Urinary bladder (tissue), 4 donors: Measurements from ENCODE around the gene IQSEC3. TPM values are rescaled to one million over a fixed set of nuclear protein-coding genes. Genes with fewer than 3 reads are reported as not detected.
"Not testable (repeated sequence)": the region's sequence is repeated elsewhere in the genome, so short reads cannot be mapped to it uniquely, and the experiment has no call there.

Source experiments
- DNase-seq: peaks from one replicate; pipeline ENCODE4 v3.0.0-alpha.2; 2015; ENCODE audit errors: extremely low spot score
- H3K27ac ChIP-seq: one replicate; pipeline ENCODE4 v1.5.1; 2013; ENCODE audit warnings: low read depth, mild to moderate bottlenecking, moderate library complexity
- H3K36me3 ChIP-seq: one replicate; pipeline ENCODE4 v1.6.1; 2013; ENCODE audit warnings: mild to moderate bottlenecking, moderate library complexity; ENCODE audit not compliant: insufficient read depth
- H3K4me1 ChIP-seq: one replicate; pipeline ENCODE4 v1.6.1; 2013; ENCODE audit warnings: mild to moderate bottlenecking, moderate library complexity; ENCODE audit not compliant: insufficient read depth
- H3K4me3 ChIP-seq: one replicate; pipeline ENCODE4 v1.5.1; 2013; ENCODE audit warnings: low read depth, low read length
- WGBS: extraction: QIAGEN DNeasy Blood & Tissue Kit; methylation state at CpG from one replicate; pipeline ENCODE4 v1.1.7; 2013; 5-methylcytosine and 5-hydroxymethylcytosine counted together
- polyA plus RNA-seq: library from polyadenylated mRNA; stranded (reverse); fragments of 200-250 nt; gene quantifications from one replicate; pipeline ENCODE4 v1.2.3, GENCODE V29; 2013
- total RNA-seq: library from RNA; depleted of rRNA; stranded (reverse); fragments of >200 nt; gene quantifications from one replicate; pipeline ENCODE4 v1.2.3, GENCODE V29; 2014
- donor health status: healthy with polysubstance abuse.
- donor health status: healthy.

Gene IQSEC3
- total and polyA plus RNA-seq, 2 donors: 0.60 to 1.5 TPM

- 89% methylated on average over 7 of the region's 7 CpGs for WGBS
- DNase-seq: no peak
These were observed 50.7 kb downstream of the IQSEC3 start for GRCh38 chr12:117311-117710.

DNA sequence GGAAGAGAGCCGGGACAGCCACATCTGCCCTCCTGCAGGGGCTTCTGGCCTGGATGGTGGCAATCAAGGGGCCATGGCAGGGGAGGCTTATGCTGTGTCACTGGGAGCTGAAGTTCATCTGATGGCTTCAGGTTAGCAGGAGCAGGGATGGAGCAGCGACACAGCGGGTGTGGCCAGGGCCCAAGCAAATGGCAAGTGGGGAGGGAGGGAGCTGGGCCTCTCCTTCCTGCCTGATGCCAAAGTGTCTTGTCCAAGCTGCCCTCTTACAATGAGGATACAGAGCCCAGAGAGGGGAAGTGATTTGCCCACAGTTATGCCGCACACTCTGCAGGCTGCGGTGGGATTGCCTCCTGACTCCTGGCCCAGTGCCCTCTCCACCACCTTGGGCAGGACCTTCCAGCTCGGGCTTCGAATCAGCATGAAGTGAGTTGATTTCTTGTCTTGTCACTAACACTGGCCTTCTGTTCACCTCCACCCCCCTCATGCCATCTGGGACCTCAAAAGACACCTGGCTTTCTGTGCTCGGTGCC, 51.3 kb downstream of the IQSEC3 start:
- Histone ChIP-seq H3K4me1 (no peaks in the 10 kb centered on the region), H3K4me3 (no peak overlapping the region), H3K36me3 (no peaks in the 10 kb centered on the region), H3K27ac (no peak overlapping the region)
- WGBS: 81% methylated on average over 8 of the region's 8 CpGs
- no peak for DNase-seq

More at GRCh38 chr12:117311-117710, 50.7 kb downstream of the IQSEC3 start:
- H3K4me3 ChIP-seq: no peak overlapping the region
- H3K36me3 ChIP-seq: no peaks in the 10 kb centered on the region
- H3K27ac ChIP-seq: no peak overlapping the region
- H3K4me1 ChIP-seq: no peaks in the 10 kb centered on the region

DNA sequence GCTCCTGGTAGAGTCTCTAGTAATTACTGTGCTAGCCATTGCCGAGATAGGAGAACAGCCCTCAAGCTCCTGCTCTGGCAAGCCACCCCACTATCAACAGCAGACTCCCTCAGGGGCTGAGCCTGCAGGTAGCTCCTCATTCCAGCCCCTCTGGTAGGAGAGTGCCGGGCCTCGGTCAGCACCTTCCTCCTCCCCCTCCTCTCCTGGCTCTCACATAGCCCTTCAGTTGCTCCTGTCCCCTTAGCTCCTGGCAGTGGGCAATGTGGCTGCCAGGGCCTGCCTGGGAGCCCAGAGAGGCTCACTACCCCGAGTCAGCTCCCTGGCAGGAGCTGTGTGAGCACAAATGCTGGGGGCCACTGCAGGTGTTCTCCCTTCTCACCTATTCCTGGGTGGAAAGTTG, 52.0 kb downstream of the IQSEC3 start:
- Histone ChIP-seq H3K4me1 (no peaks in the 10 kb centered on the region), H3K4me3 (no peak overlapping the region), H3K27ac (no peak overlapping the region), H3K36me3 (no peaks in the 10 kb centered on the region)
- 57% methylated on average over 4 of the region's 4 CpGs for WGBS
- no peak for DNase-seq

DNA sequence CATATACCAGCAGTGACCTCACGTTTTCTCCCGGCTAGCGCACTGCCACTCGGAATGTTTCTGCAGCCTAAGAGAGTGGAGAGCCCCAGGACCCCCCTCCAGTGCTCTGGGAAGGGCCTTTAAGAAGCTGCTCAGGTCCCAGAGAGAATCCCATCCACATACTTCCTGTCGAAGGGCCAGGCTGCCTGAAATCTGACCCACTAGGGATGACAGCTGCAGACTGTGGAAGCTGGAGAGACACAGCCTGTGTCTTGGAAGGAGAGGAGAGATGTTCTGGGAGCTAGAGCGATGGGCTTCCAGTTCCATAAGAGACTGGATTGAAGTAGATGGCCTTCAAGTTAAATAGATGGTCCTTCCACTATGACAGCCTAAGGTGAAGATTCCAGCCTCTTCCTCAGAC, 54.4 kb downstream of the IQSEC3 start:
- WGBS: 62% methylated on average over 6 of the region's 6 CpGs
- Histone ChIP-seq H3K36me3 (no peaks in the 10 kb centered on the region), H3K4me1 (no peaks in the 10 kb centered on the region), H3K27ac (no peak overlapping the region), H3K4me3 (no peak overlapping the region)
- no peak for DNase-seq

- Histone ChIP-seq H3K4me3 (no peak overlapping the region), H3K27ac (no peak overlapping the region), H3K4me1 (no peaks in the 10 kb centered on the region), H3K36me3 (no peaks in the 10 kb centered on the region)
- DNase-seq: no peak
- WGBS: 82% methylated on average over 11 of the region's 11 CpGs
These were observed 55.1 kb downstream of the IQSEC3 start for GRCh38 chr12:121647-122046.

- DNase-seq: no peak
- no peak overlapping the region for H3K27ac ChIP-seq
- H3K4me1 ChIP-seq: no peaks in the 10 kb centered on the region
- H3K4me3 ChIP-seq: no peak overlapping the region
- H3K36me3 ChIP-seq: no peaks in the 10 kb centered on the region
- WGBS: 93% methylated on average over 7 of the region's 7 CpGs
These were observed 58.5 kb downstream of the IQSEC3 start for GRCh38 chr12:125075-125474.

DNA sequence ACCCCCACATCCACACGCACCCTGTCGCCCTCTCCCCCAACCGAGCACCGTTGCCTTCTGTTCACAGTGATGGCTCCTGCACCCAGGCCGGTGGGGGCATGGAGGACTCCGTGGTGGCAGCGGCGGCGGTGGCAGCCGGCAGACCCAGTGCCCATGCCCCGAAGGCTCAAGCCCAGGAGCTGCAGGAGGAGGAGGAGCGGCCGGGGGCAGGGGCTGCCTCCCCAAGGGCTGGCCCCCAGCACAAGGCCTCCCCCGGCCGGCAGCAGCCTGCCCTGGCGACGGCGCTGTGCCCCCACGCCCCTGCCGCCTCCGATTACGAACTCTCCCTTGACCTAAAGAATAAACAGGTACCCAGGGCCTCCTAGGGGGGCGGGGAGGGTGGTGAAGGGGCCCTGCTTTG, 59.0 kb downstream of the IQSEC3 start:
- no peaks in the 10 kb centered on the region for H3K36me3 ChIP-seq
- H3K4me1 ChIP-seq: no peaks in the 10 kb centered on the region
- no peak for DNase-seq
- H3K4me3 ChIP-seq: no peak overlapping the region
- no peak overlapping the region for H3K27ac ChIP-seq
- 58% methylated on average over 23 of the region's 23 CpGs for WGBS

GRCh38 chr12:128079-128478, 61.5 kb downstream of the IQSEC3 start:
- H3K4me3 ChIP-seq: no peak overlapping the region
- H3K27ac ChIP-seq: no peak overlapping the region
- WGBS: 68% methylated on average over 5 of the region's 5 CpGs
- H3K36me3 ChIP-seq: no peaks in the 10 kb centered on the region
- no peaks in the 10 kb centered on the region for H3K4me1 ChIP-seq
- no peak for DNase-seq

DNA sequence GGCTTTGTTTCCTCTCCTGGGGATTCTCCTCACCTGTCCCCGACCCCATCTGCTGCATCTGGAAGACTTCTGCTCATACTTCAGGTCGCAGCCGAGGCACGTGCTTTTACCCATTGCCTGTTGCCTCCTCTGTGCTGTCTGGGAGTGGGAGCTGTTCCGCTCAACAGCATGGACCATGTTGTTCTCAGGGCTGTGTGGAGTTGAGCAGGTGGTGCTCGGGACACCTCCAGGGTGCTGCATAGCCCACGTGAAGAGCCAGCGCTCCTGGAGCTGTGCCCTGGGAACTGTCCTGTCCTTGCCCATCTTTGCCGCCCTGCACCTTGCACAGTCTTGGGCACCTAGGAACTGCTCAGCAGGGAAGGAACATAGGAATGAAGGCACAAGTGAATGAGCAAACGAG, 62.4 kb downstream of the IQSEC3 start:
- no peak overlapping the region for H3K27ac ChIP-seq
- no peaks in the 10 kb centered on the region for H3K36me3 ChIP-seq
- DNase-seq: no peak
- no peak overlapping the region for H3K4me3 ChIP-seq
- H3K4me1 ChIP-seq: no peaks in the 10 kb centered on the region
- 75% methylated on average over 10 of the region's 10 CpGs for WGBS

DNA sequence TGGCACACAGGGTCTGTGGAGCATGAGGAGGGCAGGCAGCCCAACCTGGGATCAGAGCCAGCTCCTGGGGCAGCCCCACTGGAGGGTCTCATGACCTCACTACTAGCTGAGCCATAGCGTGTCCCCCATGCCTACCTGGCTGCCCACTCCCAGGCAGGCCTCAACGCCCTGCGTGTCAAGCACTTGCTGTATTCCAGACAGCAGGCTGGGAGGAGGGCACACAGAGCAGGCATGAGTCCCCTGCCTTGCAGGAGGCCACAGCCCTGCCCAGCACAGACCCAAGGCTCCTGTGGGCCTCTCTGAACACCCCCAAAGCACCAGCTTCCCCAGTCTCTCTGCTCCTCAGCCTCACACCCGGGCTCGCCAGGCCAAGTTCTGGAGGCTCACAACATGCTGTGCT, 64.0 kb downstream of the IQSEC3 start:
- 92% methylated on average over 5 of the region's 5 CpGs for WGBS
- H3K36me3 ChIP-seq: no peaks in the 10 kb centered on the region
- no peak for DNase-seq
- H3K27ac ChIP-seq: no peak overlapping the region
- H3K4me1 ChIP-seq: no peaks in the 10 kb centered on the region
- H3K4me3 ChIP-seq: no peak overlapping the region

DNA sequence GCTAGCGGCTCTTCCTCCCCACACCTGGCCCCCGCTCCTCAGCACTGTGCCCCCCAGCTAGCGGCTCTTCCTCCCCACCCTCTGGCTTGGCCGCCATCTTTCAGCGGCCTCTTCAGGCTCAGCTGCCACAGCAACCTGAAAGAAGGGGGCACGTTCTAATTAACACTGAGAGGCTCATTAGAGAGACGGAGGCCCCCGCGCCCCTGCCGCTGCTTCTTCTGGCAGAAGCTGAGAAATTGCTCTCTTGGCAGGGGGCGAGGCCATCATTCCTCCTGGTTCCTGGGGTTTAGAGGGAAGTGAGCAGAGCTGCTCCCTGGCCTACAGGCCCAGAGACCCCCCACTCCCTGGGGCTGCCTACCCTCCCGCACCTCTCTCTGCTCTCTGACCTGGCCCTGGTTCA, 64.4 kb downstream of the IQSEC3 start:
- no peaks in the 10 kb centered on the region for H3K36me3 ChIP-seq
- no peaks in the 10 kb centered on the region for H3K4me1 ChIP-seq
- DNase-seq: no peak
- WGBS: 90% methylated on average over 12 of the region's 12 CpGs
- no peak overlapping the region for H3K4me3 ChIP-seq
- no peak overlapping the region for H3K27ac ChIP-seq

GRCh38 chr12:131732-132495, 65.3 kb downstream of the IQSEC3 start:
- no peak overlapping the region for H3K4me3 ChIP-seq
- 72% methylated on average over 12 of the region's 12 CpGs for WGBS
- no peak for DNase-seq
- no peak overlapping the region for H3K27ac ChIP-seq
- H3K36me3 ChIP-seq: no peaks in the 10 kb centered on the region
- no peaks in the 10 kb centered on the region for H3K4me1 ChIP-seq

DNA sequence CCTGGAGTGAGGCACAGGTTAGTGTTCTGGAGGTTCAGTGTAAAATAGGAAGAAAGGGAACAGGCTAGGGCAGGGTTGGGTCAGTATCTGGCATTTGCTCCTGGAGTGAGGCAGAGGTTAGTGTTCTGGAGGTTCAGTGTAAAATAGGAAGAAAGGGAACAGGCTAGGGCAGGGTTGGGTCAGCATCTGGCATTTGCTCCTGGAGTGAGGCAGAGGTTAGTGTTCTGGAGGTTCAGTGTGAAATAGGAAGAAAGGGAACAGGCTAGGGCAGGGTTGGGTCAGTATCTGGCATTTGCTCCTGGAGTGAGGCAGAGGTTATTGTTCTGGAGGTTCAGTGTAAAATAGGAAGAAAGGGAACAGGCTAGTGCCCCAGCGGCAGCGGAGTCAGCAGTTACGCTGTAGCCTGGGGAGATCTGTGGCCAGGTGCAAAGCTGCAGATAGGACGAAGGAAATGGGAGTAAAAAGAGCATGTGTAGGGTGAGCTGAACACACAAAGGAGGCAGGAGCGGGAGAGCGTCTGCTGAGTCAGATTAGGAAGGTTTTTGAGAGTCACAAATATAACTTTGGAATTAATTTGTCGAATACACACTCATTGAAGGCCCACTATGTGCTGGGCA, 67.2 kb downstream of the IQSEC3 start:
- H3K36me3 ChIP-seq, H3K4me1 ChIP-seq, H3K27ac ChIP-seq, DNase-seq, H3K4me3 ChIP-seq: not testable (repeated sequence)
- 79% methylated on average over 7 of the region's 7 CpGs for WGBS

DNA sequence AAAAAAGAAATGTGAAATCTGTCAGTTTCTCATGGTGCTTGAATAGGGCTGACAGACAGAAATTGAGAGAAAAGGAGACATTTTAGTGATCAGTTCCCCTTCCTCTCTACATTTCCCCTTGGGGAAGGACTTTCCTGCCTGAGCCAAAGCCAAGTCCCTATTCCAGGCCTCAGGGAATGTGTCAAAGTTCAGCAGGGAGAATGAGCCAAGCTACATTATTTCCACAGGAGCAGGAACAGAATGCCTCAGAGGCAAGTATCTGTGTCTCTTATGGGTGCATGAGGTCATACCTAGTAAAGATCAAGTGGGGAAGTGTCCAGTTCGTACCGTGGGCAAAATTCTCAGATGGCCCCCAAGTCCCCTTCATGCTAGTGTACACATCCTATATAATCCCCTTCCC, 68.6 kb downstream of the IQSEC3 start:
- WGBS: 57% methylated on average over 2 of the region's 2 CpGs
- Histone ChIP-seq H3K27ac (no peak overlapping the region), H3K4me3 (no peak overlapping the region), H3K36me3 (no peaks in the 10 kb centered on the region), H3K4me1 (no peaks in the 10 kb centered on the region)
- DNase-seq: no peak
